ENCODE measurements around the gene FLCN.
"Not testable (repeated sequence)": the region's sequence is repeated elsewhere in the genome, so short reads cannot be mapped to it uniquely, and the experiment has no call there.

FLCN gene

DNA sequence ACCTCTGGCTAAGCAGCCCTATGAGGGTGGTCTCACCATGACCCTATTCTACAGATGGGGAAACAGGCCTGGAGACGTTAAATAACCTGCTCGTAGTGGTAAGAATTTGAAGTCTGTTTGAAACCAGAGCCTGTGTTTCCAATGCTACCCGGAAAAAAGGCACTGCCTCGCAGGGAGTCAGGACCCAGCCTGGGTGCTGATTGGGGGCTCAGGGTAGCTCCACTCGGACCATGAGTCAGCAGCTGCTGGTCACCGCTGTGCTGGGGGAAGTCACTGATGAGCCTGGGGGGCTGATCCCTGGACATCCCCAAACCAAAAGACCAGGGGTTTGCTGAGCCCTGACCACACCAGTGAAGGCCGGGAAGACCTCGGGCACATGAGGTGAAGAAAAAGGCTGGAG, 21.4 kb downstream of the FLCN start:
- DNase-seq = peak in 3 of 10 donors; percentile 9 to 64 (median 52)
- intact Hi-C loops (cut with DNase I) = no loop called here

- intact Hi-C loops (cut with DNase I) = no loop called here
- peak in 4 of 10 donors; percentile 23 to 81 (median 54) for DNase-seq
Measured at GRCh38 chr17:17214646-17215436, 22.1 kb downstream of the FLCN start.

GRCh38 chr17:17213775-17214174, 23.2 kb downstream of the FLCN start:
- DNase-seq = peak in 2 of 10 donors; percentile 7 to 46
- intact Hi-C loops (cut with DNase I) = no loop called here

DNA sequence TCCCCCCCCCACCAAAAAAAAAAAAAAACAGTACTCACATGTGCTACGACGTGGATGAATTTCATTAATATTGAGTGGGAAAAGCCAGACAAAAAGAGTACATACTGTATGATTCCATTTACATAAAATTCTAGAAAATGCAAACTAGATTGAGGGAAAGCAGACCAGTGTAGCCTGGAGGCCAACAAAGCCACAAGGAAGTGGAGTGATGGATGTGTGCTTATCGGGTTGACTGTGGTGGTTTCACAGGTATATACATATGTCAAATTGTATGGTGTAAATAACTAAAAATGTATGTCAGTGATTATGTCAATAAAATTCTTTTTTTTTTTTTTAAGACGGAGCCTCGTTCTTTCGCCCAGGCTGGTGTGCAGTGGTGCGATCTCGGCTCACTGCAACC, 29.0 kb downstream of the FLCN start:
- intact Hi-C loops (cut with DNase I) = loop anchor here (2.0 kb wide), 1 partner anchor 73 kb away; the partner anchor contains the start of gene COPS3
- peak in 2 of 10 donors; percentile 16 to 18 for DNase-seq

DNA sequence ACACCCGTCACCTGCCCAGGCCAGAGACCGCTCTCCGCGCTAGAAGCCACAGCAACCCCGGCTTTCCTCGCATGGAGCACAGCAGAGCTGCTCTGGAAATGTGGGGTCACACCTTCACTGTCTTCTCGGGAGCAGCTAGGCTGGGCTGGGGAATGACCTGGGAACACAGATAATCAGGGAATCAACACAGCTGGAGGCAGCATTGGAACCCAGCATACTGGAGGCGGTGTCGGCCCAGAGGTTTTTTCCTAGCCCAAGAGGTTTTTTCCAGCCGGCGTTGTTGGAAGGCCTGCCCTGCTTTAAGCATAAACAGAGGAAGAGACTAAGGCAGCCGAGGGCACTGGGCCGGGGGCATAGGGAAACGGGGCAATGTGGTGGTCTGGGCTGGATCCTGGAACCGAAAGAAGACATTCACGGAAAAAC, 30.0 kb downstream of the FLCN start:
- peak in 3 of 10 donors; percentile 61 to 65 (median 62) for DNase-seq
- intact Hi-C loops (cut with DNase I) = loop anchor here (2.0 kb wide), 1 partner anchor 74 kb away; the partner anchor contains the start of gene COPS3

GRCh38 chr17:17206124-17206912, 30.6 kb downstream of the FLCN start, which contains the start of gene PLD6:
PLD6 (minus strand) TSS chr17:17206333; CDS start chr17:17206286, 47 bp downstream.
- intact Hi-C loops (cut with DNase I) = loop anchor here (2.0 kb wide), 1 partner anchor 74 kb away; the partner anchor contains the start of gene COPS3
- DNase-seq = peak; percentile 46 to 96 (median 64)

- intact Hi-C loops (cut with DNase I) = loop anchor here (2.0 kb wide), 2 partner anchors 31 to 75 kb away; partner anchors contain the start of genes COPS3 and FLCN
- peak in 7 of 10 donors; percentile 22 to 91 (median 54) for DNase-seq
Measured at GRCh38 chr17:17205368-17206123, 31.4 kb downstream of the FLCN start.

DNA sequence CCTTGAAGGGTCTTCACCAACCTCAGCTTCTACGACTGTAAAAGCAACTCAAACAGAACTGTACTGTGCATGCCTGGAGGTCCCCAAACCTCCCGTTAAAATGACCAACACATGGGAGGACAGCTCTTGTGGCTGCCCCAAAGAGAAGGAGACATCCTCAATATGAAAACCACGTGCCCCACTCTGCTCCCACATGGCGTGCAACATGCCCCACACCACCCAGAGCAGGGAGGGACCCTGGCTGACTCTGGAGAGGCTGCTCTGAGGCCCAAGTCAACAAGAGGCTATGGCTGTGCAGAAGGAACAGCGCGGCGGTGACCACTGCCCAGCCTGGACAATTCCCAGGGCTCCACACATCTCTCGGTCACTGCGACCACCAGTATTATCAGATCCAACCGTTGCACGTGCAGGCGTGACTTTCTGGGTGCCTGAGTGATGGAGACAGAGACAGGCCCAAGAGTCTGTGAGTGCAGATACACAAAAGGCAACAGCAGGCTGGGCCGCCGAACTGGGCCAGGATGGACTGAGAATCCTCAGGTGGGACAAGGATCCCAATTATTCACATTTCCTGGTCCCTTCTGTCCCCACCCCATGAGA, 32.2 kb downstream of the FLCN start:
- intact Hi-C loops (cut with DNase I) = loop anchor here (2.0 kb wide), 1 partner anchor 32 kb away; the partner anchor contains the start of gene FLCN
- DNase-seq = peak in 3 of 10 donors; percentile 47 to 74 (median 73)

GRCh38 chr17:17204041-17204591, 32.9 kb downstream of the FLCN start:
- DNase-seq = peak; percentile 27 to 90 (median 64)
- intact Hi-C loops (cut with DNase I) = loop anchor here (2.0 kb wide), 1 partner anchor 33 kb away; the partner anchor contains the start of gene FLCN

DNA sequence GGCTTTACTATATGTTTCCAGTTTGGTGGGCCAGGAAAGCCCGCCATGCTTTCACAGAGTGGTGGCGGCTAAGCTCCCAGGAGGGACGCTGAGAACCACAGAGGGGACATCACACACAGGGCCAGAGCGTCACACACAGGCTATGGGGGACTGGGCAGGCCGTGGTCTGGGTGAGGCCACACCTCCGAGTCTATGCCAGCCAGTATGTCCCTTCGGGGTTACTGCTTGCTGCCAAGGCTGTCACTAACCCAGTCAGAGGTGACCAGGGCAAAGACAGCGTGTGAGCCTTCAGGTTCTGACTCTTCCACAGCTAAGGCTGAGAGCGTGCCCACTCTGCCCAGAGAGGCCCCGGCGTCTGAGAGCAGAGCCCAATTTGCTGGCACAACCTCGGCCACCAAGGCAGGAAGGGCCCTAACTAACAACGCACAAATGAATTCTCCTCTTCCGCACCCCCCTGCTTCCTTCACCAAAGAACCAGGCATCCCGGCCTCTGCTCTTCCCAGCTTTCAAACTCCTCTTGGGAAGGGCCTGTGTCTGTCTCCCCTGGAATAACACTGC, 33.7 kb downstream of the FLCN start:
- intact Hi-C loops (cut with DNase I) = no loop called here
- peak in 3 of 10 donors; percentile 20 to 44 (median 33) for DNase-seq

GRCh38 chr17:17201907-17202306, 35.1 kb downstream of the FLCN start:
- intact Hi-C loops (cut with DNase I) = no loop called here
- peak in 3 of 10 donors; percentile 40 to 58 (median 51) for DNase-seq

DNA sequence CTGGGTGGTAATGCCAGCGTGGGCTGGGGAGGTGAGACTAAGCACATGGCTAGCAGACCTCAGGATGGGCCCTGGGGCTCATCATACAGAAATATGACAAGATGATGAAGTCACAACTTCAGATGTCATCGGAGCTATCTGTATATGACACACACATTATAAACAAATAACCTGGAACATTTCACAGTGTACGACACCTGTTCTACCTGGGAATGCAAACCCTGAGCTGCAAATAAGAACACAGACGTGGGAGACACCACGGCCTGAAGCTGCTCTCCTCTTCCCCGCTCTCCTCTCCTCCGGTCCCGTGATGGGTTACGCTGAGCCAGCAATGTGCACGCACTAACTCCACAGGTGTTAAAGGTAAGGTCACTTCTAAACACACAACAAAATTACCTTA, 35.7 kb downstream of the FLCN start:
- intact Hi-C loops (cut with DNase I) = no loop called here

GRCh38 chr17:17200831-17201230, 36.1 kb downstream of the FLCN start:
- intact Hi-C loops (cut with DNase I) = no loop called here
- peak in 1 of 10 donors; percentile 16 for DNase-seq

More for the DNA sequence above, 35.7 kb downstream of the FLCN start:
- DNase-seq = peak in 1 of 10 donors; percentile 26

- DNase-seq = peak in 1 of 10 donors; percentile 30
- intact Hi-C loops (cut with DNase I) = no loop called here
Measured at GRCh38 chr17:17200311-17200710, 36.7 kb downstream of the FLCN start.

- peak in 1 of 10 donors; percentile 14 for DNase-seq
- intact Hi-C loops (cut with DNase I) = no loop called here
Measured at GRCh38 chr17:17198281-17198680, 38.7 kb downstream of the FLCN start.

DNA sequence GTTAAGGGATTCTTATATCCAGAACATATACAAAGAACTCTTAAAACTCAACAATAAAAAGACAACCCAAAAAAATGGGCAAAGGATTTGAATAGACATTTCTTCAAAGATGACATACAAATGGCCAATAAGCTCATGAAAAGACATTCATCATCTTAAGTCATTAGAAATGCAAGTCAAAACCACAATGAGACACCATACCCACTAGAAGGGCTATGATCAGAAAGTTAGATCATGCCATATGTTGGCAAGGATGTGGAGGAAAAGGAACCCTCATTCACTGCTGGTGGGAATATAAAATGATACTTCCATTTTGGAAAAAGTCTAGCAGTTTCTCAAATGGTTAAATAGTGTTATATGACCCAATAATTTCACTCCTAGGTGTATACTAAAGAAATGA, 40.2 kb downstream of the FLCN start:
- intact Hi-C loops (cut with DNase I) = no loop called here
- no peak for DNase-seq

DNA sequence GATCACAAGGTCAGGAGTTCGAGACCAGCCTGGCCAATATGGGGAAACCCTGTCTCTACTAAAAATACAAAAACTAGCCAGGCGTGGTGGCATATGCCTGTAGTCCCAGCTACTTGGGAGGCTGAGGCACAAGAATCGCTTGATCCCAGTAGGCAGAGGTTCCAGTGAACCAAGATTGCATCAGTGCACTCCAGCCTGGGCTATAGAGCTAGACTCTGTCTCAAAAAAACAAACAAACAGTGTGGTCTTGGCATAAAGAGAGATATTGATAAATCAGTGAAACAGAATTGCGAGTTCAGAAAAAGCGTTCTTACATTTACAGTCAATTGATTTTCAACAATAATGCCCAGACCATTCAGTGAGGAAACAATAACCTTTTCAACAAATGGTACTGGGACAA, 41.5 kb downstream of the FLCN start:
- intact Hi-C loops (cut with DNase I); DNase-seq: not testable (repeated sequence)

- DNase-seq = peak in 2 of 10 donors; percentile 44 to 72
- intact Hi-C loops (cut with DNase I) = no loop called here
Measured at GRCh38 chr17:17191961-17192381, 45.0 kb downstream of the FLCN start.

DNA sequence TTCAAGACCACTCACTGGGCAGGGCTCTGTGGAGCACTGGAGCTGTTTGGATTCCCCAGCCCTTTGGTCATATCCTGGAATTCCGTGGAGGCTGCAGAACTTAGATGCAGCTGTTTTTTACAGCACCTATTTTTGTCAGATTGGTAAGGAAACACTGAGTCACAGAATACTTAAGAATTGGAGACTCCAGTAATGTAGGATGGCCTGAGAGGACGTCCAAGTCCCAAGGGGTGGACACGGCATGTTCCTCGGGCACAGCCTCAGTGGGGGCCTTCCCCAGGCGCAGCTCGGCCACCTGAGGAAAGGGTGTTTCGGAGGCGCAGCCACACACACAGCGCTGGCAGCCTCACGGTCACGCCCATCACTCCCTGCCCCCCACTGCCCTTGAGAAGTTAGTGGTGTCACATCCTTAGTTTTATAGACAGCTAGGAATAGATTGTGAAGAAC, 45.6 kb downstream of the FLCN start:
- DNase-seq = peak in 2 of 10 donors; percentile 59 to 71
- intact Hi-C loops (cut with DNase I) = no loop called here

Measured in posterior cingulate gyrus (tissue), 11 donors.